Epithelial cell of proximal tubule (primary cell): ENCODE data around the gene CD46. TPM values are rescaled to one million over a fixed set of nuclear protein-coding genes. Genes with fewer than 3 reads are reported as not detected.

Experiments used
- DNase-seq: peaks from one replicate; pipeline ENCODE4 v3.0.0-alpha.2; 2011; ENCODE audit warnings: low read depth
- H3K4me3 ChIP-seq: 2 replicates; pipeline ENCODE4 v1.5.1; 2011; ENCODE audit warnings: low read depth, mild to moderate bottlenecking, low read length
- total RNA-seq: library from RNA; depleted of rRNA; stranded (reverse); fragments of >200 nt; gene quantifications from 2 replicates; pipeline ENCODE4 v1.2.3, GENCODE V29; 2015
- TF ChIP-seq, protein P1 (sequence below): conservative IDR thresholded peaks from 2 replicates; pipeline ENCODE4 v1.5.1; 2012; ENCODE audit warnings: low read depth, mild to moderate bottlenecking, low read length

The CD46 gene
- total RNA-seq, 1 donor from 2014 or later: 146 TPM

DNA sequence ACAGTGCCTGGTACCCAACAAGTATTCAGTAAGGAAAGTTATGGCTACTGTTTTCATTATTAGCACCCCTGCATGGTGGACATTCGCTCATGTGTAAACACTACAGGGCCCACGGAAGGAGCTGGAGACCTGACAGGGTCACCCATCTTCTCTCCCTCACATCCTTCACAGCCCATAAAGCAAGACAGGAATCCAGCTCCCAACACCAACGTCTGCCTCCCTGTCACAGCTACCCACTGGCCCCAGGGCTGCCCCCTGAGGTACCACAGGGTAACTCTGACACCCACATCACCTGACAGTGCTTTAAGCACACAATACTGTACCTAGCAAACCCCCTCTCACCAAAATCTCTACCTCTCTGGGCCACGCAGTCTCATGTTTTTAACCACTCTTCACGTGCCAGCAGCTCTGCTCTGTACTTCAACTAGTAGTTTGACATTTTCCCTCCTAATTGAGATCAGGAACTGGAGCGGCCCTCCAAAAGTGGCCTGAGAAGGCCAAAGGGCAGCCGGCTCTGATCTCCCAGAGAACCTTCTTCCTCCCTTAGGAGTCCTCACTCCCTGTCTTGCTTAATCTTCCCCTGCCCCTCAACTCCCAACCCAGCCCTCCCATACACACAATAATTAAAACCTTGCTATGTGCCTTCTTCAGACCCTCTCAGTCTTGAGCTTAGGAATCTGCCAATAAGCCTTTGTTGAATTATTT is 82.3 kb downstream of the CD46 start:
- no peak for DNase-seq
- H3K4me3 ChIP-seq: no peak overlapping the region
- TF ChIP-seq, protein P1, sequence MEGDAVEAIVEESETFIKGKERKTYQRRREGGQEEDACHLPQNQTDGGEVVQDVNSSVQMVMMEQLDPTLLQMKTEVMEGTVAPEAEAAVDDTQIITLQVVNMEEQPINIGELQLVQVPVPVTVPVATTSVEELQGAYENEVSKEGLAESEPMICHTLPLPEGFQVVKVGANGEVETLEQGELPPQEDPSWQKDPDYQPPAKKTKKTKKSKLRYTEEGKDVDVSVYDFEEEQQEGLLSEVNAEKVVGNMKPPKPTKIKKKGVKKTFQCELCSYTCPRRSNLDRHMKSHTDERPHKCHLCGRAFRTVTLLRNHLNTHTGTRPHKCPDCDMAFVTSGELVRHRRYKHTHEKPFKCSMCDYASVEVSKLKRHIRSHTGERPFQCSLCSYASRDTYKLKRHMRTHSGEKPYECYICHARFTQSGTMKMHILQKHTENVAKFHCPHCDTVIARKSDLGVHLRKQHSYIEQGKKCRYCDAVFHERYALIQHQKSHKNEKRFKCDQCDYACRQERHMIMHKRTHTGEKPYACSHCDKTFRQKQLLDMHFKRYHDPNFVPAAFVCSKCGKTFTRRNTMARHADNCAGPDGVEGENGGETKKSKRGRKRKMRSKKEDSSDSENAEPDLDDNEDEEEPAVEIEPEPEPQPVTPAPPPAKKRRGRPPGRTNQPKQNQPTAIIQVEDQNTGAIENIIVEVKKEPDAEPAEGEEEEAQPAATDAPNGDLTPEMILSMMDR: no peak

DNA sequence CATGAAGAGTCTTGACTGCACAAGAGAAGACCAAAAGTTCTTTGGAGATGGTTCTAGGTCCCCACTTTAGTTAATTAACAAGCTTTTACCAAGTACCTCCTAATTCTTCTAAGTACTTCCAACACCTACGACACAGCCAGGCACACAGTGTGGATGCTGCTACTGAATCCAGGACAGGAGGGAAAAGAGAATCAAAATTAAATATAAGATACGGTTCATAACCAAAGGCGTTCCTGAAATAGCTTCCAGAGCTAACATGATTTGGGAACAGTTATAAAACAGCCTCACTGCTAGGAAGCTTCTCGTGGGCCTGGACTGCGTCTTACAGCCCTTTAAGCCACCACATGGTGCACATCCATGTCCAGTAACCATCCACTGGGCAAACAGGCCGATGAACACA is 84.1 kb downstream of the CD46 start:
- TF ChIP-seq, protein P1: no peak
- no peak for DNase-seq

DNA sequence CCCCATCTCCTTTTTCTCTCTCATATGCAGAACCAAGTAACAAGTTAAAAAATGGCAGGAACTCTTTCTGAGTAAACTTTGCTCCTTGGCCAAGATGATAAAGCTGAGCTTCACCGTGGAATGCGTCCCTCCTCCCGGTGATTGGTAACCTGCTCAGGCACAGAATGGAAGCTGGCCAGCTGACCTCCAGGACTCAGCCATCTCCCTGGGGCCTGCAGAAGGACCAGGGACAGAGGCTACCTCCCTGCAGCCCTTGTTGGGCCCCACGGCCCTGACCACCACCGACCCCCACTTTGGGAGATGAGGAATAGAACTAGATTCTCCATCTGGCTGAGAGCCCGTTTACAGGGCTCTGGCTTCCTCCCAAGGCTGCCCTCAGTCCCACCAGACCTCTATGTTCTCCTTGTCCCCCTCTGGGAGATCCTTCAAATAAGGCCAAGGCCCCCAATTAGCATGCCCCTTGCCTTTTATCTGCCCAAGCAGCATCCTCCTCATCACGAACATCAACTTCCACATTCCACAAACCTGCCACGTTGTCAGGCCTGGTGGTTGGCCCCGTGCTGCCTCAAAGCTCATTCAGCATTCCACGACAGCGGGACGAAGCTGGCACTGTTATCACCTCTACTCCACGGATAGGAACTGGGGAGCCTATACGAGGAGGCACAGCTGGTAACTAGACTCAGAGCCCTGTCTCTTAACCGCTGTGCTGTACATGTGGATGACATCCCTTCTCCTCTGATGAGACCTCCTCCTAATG is 84.9 kb downstream of the CD46 start:
- no peak overlapping the region for H3K4me3 ChIP-seq
- no peak for DNase-seq
- TF ChIP-seq, protein P1: no peak

More for the DNA sequence above, 84.1 kb downstream of the CD46 start:
- H3K4me3 ChIP-seq: no peak overlapping the region

DNA sequence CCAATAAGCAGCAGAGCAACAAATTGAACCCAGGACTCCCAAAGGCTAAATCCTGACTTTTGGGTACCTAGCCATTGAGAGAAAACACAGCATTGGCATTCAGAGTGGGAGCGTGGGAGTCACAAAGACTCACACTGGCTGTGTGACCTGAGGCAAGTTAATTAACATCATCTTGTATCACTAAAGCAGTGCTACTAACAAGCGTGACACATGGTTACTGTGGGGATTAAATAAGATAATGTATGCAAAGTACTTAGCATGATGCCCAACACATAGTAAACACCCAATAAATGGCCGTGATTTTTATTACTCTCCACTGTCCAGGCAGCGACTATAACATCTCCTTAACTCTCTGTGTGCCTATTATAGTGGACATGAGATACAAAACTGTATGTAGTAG is 85.8 kb downstream of the CD46 start:
- TF ChIP-seq, protein P1: no peak
- H3K4me3 ChIP-seq: no peak overlapping the region
- DNase-seq: no peak

DNA sequence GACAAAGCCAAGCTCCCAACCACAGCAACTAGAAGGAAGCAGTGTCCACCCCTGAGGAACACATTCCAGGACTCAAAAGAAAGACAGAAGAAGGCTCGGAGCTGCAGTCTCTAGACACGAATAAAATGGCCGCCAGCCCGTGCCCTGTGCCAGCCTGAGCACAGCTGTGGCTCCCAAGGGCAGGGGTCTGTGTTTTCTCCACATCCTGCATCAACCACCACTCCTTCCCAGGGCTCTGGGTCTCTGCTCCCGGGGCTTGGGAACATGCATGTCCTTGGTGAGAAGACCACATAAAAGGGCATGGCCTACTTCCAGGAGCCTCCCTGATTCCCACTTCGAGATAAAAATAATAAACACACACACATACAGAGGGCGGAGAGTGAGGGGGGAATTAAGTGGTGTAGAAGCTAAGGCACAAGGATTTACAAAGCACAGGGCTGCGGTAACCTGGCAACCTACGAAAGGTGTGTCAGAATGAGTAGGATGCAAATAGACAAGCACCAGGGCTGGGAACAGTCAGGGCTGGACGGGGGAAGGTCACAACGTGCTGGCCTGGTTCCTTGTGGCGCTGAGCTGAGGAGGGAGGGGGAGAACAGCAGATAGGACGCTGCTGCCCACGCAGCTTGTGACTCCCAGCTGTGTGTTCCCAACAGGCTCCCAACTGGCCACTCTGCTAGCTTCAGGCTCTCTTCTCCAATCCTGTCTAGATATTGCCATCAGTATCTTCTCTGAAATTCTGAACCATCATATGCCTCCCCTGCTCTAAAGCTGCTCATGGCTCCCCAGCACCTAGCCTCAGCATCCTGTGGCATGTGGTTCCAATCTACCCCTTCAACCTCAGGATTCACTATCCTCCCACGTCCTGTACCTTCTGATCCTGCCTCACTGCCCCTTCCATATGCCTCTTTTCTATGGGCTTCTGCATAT is 86.6 kb downstream of the CD46 start:
- TF ChIP-seq, protein P1: no peak
- DNase-seq: no peak
- H3K4me3 ChIP-seq: no peak overlapping the region

DNA sequence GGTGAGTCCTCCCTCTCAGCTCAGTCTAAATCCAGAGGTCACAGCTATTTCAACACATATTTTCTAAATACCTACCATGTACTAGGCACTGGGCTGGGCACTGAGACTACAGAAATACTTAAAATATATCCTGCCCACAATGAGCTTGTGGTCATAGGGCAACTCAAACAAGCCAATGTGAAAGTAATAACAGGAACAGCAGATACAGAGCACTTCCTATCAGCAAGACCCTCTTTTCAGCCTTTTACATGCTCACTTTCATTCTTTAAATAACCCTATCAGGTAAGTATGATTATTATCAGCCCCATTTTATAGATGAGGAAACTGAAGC is 87.2 kb downstream of the CD46 start:
- no peak overlapping the region for H3K4me3 ChIP-seq
- DNase-seq: no peak
- TF ChIP-seq, protein P1: no peak
